ENCODE measurements around the gene PDIA5.
"Not testable (repeated sequence)": the region's sequence is repeated elsewhere in the genome, so short reads cannot be mapped to it uniquely, and the experiment has no call there.

PDIA5 gene

DNA sequence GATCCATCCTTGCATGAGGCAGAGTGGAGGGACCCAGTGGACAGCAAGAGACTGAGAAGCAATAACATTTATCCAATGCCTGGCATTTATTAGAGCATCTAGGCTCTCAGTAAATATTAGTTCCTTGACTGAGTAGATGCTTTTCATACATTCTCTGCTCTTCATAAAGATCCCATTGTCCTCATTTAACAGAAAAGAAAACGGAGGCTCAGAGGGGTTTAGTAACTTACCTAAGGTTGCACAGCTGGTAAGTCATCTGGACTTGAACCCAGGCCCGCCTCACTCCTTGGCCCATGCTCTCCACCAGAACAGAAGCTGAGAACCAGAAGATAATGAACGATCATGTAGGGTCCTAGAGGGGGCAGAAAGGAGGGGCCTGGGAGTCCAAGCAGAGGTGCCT is 82.7 kb downstream of the PDIA5 start:
- Histone ChIP-seq H3K79me2 (ENCODE audit: insufficient read depth, low read length) (no peaks in the 10 kb centered on the region), H3K4me3 (ENCODE audit: low read length, poor library complexity, severe bottlenecking) (no peak overlapping the region), H3K9ac (ENCODE audit: low read depth, low read length, poor library complexity, severe bottlenecking) (no peak overlapping the region), H3F3A (ENCODE audit: low read depth) (peaks cover 8% of the 10 kb centered on the region), H3K4me2 (ENCODE audit: low read depth, low read length, poor library complexity, severe bottlenecking) (no peak overlapping the region), H3K9me2 (replicated peaks; ENCODE audit: low read depth, low read length) (no peaks in the 10 kb centered on the region), H4K20me1 (ENCODE audit: insufficient read depth, low read length, poor library complexity, severe bottlenecking) (no peaks in the 10 kb centered on the region), H3K4me1 (ENCODE audit: insufficient read depth, low read length, poor library complexity, severe bottlenecking) (no peaks in the 10 kb centered on the region), H3K27me3 (ENCODE audit: insufficient read depth, low read length, poor library complexity, severe bottlenecking) (no peaks in the 10 kb centered on the region), H3K36me3 (ENCODE audit: insufficient read depth, low read length) (peaks cover 95% of the 10 kb centered on the region; the same call in 1 of the 2 replicates), H2AFZ (ENCODE audit: low read length) (no peak overlapping the region), H3K9me3 (ENCODE audit: insufficient read depth, low read depth, low read length) (no peaks in the 10 kb centered on the region; the same call in 1 of the 2 replicates)
- TF ChIP-seq, protein P1, sequence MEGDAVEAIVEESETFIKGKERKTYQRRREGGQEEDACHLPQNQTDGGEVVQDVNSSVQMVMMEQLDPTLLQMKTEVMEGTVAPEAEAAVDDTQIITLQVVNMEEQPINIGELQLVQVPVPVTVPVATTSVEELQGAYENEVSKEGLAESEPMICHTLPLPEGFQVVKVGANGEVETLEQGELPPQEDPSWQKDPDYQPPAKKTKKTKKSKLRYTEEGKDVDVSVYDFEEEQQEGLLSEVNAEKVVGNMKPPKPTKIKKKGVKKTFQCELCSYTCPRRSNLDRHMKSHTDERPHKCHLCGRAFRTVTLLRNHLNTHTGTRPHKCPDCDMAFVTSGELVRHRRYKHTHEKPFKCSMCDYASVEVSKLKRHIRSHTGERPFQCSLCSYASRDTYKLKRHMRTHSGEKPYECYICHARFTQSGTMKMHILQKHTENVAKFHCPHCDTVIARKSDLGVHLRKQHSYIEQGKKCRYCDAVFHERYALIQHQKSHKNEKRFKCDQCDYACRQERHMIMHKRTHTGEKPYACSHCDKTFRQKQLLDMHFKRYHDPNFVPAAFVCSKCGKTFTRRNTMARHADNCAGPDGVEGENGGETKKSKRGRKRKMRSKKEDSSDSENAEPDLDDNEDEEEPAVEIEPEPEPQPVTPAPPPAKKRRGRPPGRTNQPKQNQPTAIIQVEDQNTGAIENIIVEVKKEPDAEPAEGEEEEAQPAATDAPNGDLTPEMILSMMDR (conservative IDR thresholded peaks at IDR 0.05; ENCODE audit: low read length), result no peak
- no peak for TF ChIP-seq EZH2phosphoT487 (IDR thresholded peaks at IDR 0.05; ENCODE audit: borderline replicate concordance)

DNA sequence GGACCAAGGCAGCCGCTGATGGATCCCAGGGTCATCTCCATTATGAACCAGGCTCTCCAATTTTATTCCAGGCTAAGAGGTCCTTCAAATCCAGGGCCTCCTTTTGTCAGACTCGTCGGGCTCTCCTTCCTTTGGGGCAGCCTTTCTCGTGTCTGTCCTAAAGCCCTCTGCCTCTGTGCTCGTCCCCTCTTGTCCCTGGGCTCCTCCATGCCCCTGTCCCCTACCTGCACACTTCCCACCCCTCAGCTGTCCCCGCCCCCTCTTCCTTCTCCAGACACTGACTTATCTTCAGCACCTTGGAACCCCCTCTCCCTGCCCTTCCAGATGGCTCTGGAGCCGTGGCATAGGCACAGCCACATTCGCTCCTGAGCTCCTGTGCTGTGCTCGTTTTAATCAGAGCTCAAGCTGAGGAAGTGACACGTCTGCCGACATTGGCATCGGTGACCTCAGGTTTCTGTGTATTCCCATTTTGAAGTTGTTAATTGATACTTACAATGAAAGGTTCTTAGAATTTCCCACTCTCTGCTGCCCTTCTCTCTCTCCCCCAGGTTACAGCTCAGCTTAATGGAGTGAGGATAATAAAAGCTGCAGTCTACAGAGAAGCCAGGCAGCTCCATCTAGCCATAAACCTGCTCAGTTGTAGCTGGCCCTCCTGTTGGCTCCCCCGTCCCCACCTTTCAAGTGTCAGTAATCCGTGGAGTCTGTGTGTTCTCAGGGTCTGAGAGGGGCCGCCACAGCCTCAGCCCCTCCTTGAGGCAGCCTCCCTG is 83.8 kb downstream of the PDIA5 start:
- Histone ChIP-seq H3K9me2 (replicated peaks; ENCODE audit: low read depth, low read length) (no peaks in the 10 kb centered on the region), H3K9ac (ENCODE audit: low read depth, low read length, poor library complexity, severe bottlenecking) (no peak overlapping the region), H3K9me3 (ENCODE audit: insufficient read depth, low read depth, low read length) (no peaks in the 10 kb centered on the region; the same call in 1 of the 2 replicates), H4K20me1 (ENCODE audit: insufficient read depth, low read length, poor library complexity, severe bottlenecking) (no peaks in the 10 kb centered on the region), H3K27me3 (ENCODE audit: insufficient read depth, low read length, poor library complexity, severe bottlenecking) (no peaks in the 10 kb centered on the region), H3K36me3 (ENCODE audit: insufficient read depth, low read length) (peaks cover 96% of the 10 kb centered on the region; the same call in 1 of the 2 replicates), H3K4me2 (ENCODE audit: low read depth, low read length, poor library complexity, severe bottlenecking) (no peak overlapping the region), H2AFZ (ENCODE audit: low read length) (no peak overlapping the region), H3K4me3 (ENCODE audit: low read length, poor library complexity, severe bottlenecking) (no peak overlapping the region), H3F3A (ENCODE audit: low read depth) (peaks cover 8% of the 10 kb centered on the region), H3K79me2 (ENCODE audit: insufficient read depth, low read length) (no peaks in the 10 kb centered on the region), H3K4me1 (ENCODE audit: insufficient read depth, low read length, poor library complexity, severe bottlenecking) (no peaks in the 10 kb centered on the region)
- TF ChIP-seq, protein P1 (conservative IDR thresholded peaks at IDR 0.05; ENCODE audit: low read length), result no peak
- no peak for TF ChIP-seq EZH2phosphoT487 (IDR thresholded peaks at IDR 0.05; ENCODE audit: borderline replicate concordance)

DNA sequence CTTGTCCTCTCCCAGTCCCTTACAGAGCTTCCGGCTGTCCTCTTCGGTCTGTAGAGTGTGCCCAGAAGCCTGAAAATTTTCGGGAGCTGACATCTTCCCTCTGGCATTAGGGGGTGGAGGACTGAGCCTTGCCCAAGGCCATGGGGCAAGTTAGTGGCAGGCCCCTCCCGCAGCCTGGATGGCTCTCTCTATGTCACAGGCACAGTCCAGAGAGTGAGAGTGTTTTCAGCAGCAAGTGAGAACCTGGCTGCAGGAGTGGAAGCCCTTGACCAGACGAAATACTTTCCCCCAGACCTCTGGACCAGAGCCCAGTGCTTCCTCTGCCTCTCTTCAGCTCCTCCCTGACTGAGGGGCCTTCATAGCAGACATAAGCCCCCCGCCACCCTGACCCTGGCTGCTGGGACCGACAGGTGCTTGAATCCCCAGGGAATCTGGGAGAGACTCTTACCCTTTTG is 84.5 kb downstream of the PDIA5 start:
- Histone ChIP-seq H2AFZ (ENCODE audit: low read length) (no peak overlapping the region), H3K9me2 (replicated peaks; ENCODE audit: low read depth, low read length) (no peaks in the 10 kb centered on the region), H3K9me3 (ENCODE audit: insufficient read depth, low read depth, low read length) (no peaks in the 10 kb centered on the region; the same call in 1 of the 2 replicates), H3K4me1 (ENCODE audit: insufficient read depth, low read length, poor library complexity, severe bottlenecking) (no peaks in the 10 kb centered on the region), H4K20me1 (ENCODE audit: insufficient read depth, low read length, poor library complexity, severe bottlenecking) (no peaks in the 10 kb centered on the region), H3K79me2 (ENCODE audit: insufficient read depth, low read length) (no peaks in the 10 kb centered on the region), H3K4me2 (ENCODE audit: low read depth, low read length, poor library complexity, severe bottlenecking) (no peak overlapping the region), H3K36me3 (ENCODE audit: insufficient read depth, low read length) (peaks cover 96% of the 10 kb centered on the region; the same call in 1 of the 2 replicates), H3K4me3 (ENCODE audit: low read length, poor library complexity, severe bottlenecking) (no peak overlapping the region), H3K9ac (ENCODE audit: low read depth, low read length, poor library complexity, severe bottlenecking) (no peak overlapping the region), H3F3A (ENCODE audit: low read depth) (peaks cover 8% of the 10 kb centered on the region), H3K27me3 (ENCODE audit: insufficient read depth, low read length, poor library complexity, severe bottlenecking) (no peaks in the 10 kb centered on the region)
- TF ChIP-seq, protein P1 (conservative IDR thresholded peaks at IDR 0.05; ENCODE audit: low read length), result no peak

DNA sequence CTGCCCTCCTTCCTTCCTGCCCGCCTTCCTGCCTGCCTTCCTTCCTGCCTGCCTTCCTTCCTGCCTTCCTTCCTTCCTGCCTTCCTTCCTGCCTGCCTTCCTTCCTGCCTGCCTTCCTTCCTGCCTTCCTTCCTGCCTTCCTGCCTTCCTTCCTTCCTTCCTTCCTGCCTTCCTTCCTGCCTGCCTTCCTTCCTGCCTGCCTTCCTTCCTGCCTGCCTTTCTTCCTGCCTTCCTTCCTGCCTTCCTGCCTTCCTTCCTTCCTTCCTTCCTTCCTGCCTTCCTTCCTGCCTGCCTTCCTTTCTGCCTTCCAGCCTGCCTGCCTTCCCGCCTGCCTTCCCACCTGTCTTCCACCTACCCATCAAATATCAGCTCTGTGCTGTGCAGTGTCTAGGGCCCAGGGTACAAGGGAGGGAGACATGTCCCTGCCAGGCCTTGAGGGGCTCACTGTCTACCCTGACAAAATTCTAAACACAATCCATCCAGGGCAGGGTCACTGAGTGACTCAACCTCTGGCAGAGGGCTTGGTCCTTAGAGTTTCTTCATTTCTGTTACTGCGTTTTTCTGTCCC is 85.1 kb downstream of the PDIA5 start:
- not testable (repeated sequence) for H3K4me2 ChIP-seq (ENCODE audit: low read depth, low read length, poor library complexity, severe bottlenecking); H3K9me2 ChIP-seq (replicated peaks; ENCODE audit: low read depth, low read length); H3F3A ChIP-seq (ENCODE audit: low read depth); H3K4me3 ChIP-seq (ENCODE audit: low read length, poor library complexity, severe bottlenecking); H3K27me3 ChIP-seq (ENCODE audit: insufficient read depth, low read length, poor library complexity, severe bottlenecking); H4K20me1 ChIP-seq (ENCODE audit: insufficient read depth, low read length, poor library complexity, severe bottlenecking); H3K9me3 ChIP-seq (ENCODE audit: insufficient read depth, low read depth, low read length); H3K4me1 ChIP-seq (ENCODE audit: insufficient read depth, low read length, poor library complexity, severe bottlenecking); H2AFZ ChIP-seq (ENCODE audit: low read length); H3K79me2 ChIP-seq (ENCODE audit: insufficient read depth, low read length); H3K9ac ChIP-seq (ENCODE audit: low read depth, low read length, poor library complexity, severe bottlenecking)
- peaks cover 95% of the 10 kb centered on the region; the same call in 1 of the 2 replicates for H3K36me3 ChIP-seq (ENCODE audit: insufficient read depth, low read length)

Measured in Loucy (cell line).